ENCODE results near the gene TRIM38.

TRIM38 gene

DNA sequence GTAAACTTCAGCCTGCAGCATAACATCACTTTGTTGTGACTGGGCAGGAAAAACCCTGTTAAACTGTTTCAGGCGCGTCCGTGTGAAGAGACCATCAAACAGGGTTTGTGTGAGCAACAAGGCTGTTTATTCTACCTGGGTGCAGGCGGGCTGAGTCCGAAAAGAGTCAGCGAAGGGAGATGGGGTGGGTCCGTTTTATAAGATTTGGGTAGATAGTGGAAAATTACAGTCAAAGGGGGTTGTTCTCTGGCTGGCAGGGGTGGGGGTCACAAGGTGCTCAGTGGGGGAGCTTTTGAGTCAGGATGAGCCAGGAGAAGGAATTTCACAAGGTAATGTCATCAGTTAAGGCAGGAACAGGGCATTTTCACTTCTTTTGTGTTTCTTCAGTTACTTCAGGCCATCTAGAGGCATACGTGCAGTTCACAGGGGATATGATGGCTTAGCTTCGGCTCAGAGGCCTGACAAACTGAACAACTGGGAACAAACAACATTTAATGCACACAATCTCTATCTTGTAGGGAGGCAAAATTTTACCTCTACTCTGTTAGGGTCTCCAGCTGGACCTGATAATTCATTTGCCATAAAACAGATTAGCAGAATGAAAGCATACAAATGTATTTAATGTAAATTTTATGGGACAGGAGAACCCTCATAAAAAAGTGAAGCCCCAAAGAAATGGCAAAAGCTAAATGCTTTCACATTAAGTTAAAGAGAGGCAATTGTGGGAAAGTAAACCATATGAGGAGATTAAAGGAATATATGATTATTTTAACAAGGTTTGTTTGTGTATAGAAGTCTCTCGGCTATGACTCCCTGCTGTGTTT is 66.4 kb downstream of the TRIM38 start:
- no peak for DNase-seq

DNA sequence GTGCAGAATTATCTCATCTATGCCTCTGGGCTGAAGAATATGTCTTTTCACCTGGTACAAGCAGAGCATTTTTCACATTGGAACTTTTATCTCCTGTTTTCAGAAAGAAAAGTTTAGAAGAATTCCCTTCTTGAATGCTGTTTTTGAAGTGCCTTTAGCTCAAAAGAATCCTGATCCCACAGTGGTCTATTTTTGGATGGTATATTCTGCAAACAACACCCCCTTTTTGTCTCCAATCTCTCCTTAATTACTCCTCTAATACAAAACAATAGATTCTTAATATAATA is 66.9 kb downstream of the TRIM38 start:
- DNase-seq = no peak

DNA sequence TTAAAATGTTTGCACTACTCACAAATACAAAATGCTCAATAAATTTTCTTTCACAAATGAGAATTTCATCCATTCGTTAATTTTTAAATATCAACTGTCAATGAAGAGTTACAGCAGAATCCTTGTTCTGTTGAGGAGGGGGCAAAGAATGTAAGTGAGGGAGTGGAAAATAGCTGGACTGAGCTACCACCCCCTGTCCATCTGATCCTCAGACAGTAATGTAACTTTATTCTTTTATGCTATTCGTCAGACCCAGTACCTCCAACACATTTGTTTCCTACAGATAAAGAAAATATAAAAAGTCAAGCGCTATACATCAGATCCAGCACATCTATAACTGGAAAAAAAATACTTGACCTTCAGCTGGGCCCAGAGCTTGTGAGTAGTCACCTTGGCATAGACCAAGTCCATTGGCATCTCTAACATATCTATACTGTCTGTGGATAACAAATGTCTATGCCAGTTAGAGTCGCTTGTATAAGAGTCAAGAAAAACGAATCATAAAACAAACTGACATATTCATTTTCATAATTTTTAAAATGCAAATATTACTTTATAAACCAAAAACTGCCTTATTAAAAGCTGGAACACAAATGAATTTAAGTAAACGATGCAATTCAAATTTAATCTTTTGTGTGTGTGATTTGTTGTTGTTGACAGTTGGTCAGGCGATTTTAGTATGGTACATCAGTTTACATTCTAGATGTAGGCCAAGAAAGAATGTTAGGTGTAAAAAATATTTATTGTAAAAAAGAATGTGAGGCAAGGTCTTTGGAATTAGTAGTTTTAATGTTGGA is 67.5 kb downstream of the TRIM38 start:
- DNase-seq = no peak

DNA sequence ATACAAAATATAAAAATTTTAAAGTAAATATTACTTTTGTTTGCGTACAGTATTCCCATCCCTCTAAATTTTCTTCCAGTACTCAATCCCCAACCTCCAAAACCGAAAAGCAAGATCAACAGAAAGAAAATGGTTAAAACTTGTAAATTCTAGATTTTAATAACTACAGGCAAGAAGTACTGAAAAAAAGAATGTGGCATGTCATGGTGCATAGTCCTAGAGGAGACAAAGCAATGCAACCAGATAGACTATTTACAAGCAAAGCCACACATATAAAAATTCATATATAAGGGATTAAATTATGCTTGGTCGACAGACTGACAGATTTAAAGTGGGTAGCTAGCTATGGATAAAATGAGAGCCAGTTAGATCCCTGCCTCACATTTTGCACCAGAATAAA is 68.1 kb downstream of the TRIM38 start:
- DNase-seq = no peak

DNA sequence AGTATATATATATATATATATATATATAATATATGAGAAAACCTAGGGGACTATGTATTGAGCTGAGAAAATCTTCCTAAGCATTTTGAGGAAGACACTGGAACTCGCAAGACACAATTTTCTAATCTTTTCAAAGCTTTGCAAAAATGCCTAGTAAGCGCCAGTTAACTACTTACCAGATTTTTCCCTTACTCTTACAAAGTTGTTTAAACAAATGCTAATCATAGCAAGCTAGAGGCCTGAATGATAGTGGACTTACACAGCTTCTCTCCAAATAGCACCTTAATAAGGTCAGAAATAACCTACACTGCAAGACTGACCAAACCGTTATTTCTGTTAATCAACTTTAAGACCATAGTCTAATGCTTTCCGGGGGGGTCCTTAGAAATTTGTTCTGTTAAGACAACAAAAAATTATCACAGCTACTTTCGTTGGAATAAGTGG is 68.6 kb downstream of the TRIM38 start:
- DNase-seq = no peak

DNA sequence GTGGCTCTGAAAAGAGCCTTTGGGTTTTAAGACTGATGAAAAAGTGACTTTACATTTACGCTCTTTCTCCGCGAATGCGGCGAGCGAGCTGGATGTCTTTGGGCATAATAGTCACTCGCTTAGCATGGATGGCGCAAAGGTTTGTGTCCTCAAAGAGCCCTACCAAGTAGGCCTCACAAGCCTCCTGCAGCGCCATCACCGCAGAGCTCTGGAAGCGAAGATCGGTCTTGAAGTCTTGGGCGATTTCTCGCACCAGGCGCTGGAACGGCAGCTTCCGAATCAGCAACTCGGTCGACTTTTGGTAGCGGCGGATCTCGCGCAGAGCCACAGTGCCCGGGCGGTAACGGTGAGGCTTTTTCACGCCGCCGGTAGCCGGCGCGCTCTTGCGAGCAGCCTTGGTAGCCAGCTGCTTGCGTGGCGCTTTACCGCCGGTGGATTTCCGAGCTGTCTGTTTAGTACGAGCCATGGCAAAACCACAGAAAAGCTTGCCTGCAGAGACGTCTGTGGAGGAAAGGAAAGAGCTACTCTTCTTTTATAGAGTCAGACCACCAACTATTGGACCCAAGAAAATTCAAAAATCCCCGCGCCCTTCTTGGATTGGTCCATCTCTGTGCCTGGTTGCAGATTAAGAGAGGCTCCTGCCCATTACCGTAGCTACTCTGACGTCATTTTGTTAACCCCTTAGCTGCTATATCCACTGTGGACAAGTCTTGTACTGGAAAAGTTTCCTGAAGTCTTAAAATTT is 69.2 kb downstream of the TRIM38 start:
- peak; percentile 96 for DNase-seq

DNA sequence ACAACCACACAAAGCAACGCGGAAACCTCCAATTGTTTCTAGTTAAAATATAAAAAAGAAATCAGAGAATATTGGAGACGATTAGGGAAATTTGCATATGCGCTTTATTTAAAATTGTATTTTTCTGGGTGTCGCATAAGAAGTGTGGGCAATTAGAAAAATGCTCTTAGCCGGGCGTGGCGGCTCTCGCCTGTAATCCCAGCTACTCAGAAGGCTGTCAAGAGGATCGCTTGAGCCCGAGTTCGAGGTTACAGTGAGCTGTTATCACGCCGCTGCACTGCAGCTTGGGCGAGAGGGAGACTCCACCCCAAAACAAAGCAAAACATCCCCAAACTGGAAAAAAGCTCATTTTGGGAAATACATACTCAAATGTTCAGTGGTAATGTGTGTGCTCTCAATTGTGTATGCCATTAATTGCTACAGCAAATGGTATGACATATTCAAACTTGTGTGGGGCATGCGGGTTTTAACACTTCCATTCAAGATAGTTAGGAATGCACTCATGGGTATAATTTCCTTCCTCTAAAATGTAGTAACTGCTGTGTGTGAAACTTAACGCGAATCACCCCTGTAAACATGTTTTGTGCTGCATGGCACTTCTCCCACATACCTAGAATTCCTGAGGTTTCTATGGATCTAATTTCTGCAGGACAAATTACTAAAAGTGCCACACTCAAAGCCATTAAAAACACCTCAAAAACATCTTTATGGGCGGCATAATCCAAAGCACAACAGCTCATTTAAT is 69.9 kb downstream of the TRIM38 start:
- DNase-seq = no peak

DNA sequence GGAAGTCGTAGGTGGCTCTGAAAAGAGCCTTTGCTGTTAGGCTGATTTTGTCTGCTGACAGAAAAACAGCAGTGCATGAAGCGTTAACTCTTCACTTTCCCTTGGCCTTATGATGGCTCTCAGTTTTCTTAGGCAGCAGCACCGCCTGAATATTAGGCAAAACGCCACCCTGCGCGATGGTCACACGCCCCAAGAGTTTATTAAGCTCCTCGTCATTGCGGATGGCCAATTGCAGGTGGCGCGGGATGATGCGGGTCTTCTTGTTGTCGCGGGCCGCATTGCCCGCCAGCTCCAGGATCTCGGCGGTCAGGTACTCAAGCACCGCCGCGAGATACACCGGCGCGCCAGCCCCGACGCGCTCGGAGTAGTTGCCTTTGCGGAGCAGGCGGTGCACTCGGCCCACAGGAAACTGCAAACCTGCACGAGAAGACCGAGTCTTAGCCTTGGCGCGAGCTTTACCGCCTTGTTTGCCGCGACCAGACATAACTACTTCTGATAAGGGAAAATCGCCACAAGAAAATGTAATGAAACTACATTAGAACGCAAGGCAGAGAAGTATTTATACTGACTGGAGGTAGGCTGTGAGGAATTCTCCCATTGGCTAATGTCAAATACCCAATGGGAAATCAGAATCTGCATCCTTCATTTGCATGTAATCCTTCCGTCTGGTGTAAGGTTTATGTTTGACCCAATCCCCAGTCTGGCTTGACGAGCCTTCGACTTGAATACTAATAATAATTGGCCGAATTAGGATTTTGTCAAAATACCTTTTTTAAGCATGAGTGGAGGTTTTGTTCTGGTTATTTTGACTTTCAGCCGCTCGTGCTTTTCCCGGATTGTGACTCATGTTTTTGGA is 70.7 kb downstream of the TRIM38 start:
- DNase-seq = peak; percentile 93

DNA sequence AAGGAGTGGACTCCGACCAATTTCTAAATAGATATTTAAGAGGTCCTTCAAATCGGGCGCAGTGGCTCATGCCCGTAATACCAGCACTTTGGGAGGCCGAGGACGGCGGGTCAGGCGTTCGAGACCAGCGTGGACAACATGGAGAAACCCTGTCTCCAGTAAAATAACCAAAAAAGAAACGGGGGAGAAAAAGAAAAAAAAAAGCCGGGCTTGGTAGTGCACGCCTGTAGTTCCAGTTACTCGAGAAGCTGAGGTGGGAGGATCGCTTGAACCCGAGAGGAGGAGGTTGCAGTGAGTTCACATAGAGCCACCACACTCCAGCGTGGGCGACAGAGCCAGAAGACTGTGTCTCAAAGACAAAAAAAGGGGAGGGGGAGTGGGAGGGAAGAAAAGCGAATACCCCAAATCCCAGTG is 71.3 kb downstream of the TRIM38 start:
- DNase-seq = peak; percentile 31

DNA sequence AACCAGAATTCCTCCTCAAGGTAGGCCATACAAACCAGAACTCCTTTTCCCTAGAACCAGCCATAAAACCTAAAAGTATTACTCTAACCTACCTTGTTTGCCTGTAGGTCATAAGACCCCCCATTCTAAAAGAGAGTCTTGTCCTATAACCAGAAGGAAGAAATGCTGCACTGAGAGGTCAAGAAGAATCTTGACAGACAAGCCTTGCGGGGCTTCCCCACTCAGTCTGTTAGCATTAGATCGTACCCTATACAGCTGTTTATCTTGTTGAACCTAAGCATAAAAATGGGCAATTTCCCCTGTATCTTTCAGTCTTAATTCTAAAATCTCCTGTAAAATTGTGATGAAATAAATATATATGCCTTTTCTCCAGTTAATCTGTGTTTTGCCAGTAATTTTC is 72.3 kb downstream of the TRIM38 start:
- no peak for DNase-seq
